Loucy (cell line): ENCODE data around the gene RGS7BP.

Experiments
- H2AFZ ChIP-seq: fragments of 200-600 bp; sonication (generic); 2 replicates; pipeline ENCODE4 v1.6.0; 2016; ENCODE audit warnings: antibody characterized with exemption, mild to moderate bottlenecking, low read length, moderate library complexity
- H3F3A ChIP-seq: fragments of 200-600 bp; 2 replicates; pipeline ENCODE4 v1.6.0; 2016; ENCODE audit warnings: antibody characterized with exemption, low read depth, mild to moderate bottlenecking
- H3K27me3 ChIP-seq: fragments of 200-600 bp; sonication (generic); 2 replicates; pipeline ENCODE4 v1.6.1; 2014; ENCODE audit warnings: low read length, mild to moderate bottlenecking; ENCODE audit not compliant: insufficient read depth, poor library complexity, severe bottlenecking
- H3K36me3 ChIP-seq: fragments of 200-600 bp; sonication (generic); 2 replicates; pipeline ENCODE4 v1.6.1; 2016; ENCODE audit warnings: low read length; ENCODE audit not compliant: insufficient read depth
- H3K4me1 ChIP-seq: fragments of 200-600 bp; sonication (generic); 2 replicates; pipeline ENCODE4 v1.5.1; 2014; ENCODE audit warnings: low read length, mild to moderate bottlenecking; ENCODE audit not compliant: insufficient read depth, poor library complexity, severe bottlenecking
- H3K4me2 ChIP-seq: fragments of 200-600 bp; sonication (generic); 2 replicates; pipeline ENCODE4 v1.6.0; 2014; ENCODE audit warnings: antibody characterized with exemption, low read length, low read depth, mild to moderate bottlenecking; ENCODE audit not compliant: poor library complexity, severe bottlenecking
- H3K4me3 ChIP-seq: fragments of 200-600 bp; sonication (generic); 2 replicates; pipeline ENCODE4 v1.5.1; 2014; ENCODE audit warnings: low read length, mild to moderate bottlenecking, mixed read lengths; ENCODE audit not compliant: poor library complexity, severe bottlenecking
- H3K79me2 ChIP-seq: fragments of 200-600 bp; sonication (generic); 2 replicates; pipeline ENCODE4 v1.6.1; 2014; ENCODE audit warnings: low read length; ENCODE audit not compliant: insufficient read depth
- H3K9ac ChIP-seq: fragments of 200-600 bp; sonication (generic); 2 replicates; pipeline ENCODE4 v1.6.0; 2014; ENCODE audit warnings: mild to moderate bottlenecking, low read depth, low read length, moderate library complexity; ENCODE audit not compliant: poor library complexity, severe bottlenecking
- H3K9me2 ChIP-seq: fragments of 200-600 bp; sonication (generic); replicated peaks from 2 replicates; pipeline ENCODE4 v1.6.1; 2016; ENCODE audit warnings: low read depth, low read length, mixed read lengths
- H3K9me3 ChIP-seq: fragments of 200-600 bp; sonication (generic); 2 replicates; pipeline ENCODE4 v1.6.1; 2014; ENCODE audit warnings: mild to moderate bottlenecking, antibody characterized with exemption, low read length, low read depth; ENCODE audit not compliant: insufficient read depth
- H4K20me1 ChIP-seq: fragments of 200-600 bp; sonication (generic); 2 replicates; pipeline ENCODE4 v1.6.0; 2014; ENCODE audit warnings: antibody characterized with exemption, low read length, mild to moderate bottlenecking; ENCODE audit not compliant: insufficient read depth, poor library complexity, severe bottlenecking
- CTCF ChIP-seq: fragments of 200-600 bp; sonication (generic); conservative IDR thresholded peaks from 2 replicates; pipeline ENCODE4 v1.5.1; 2014; ENCODE audit warnings: mild to moderate bottlenecking, antibody characterized with exemption, low read length
- EZH2phosphoT487 ChIP-seq: fragments of 200-600 bp; IDR thresholded peaks from 2 replicates; pipeline ENCODE4 v1.6.1; 2018; ENCODE audit warnings: antibody characterized with exemption, mild to moderate bottlenecking, moderate library complexity, borderline replicate concordance

Gene RGS7BP

GRCh38 chr5:64462391-64462790 is 43.4 kb upstream of the RGS7BP start:
- H4K20me1 ChIP-seq, result no peaks in the 10 kb centered on the region
- no peak overlapping the region for H3K4me3 ChIP-seq

GRCh38 chr5:64486163-64486562 is 19.7 kb upstream of the RGS7BP start:
- no peaks in the 10 kb centered on the region for H3K4me1 ChIP-seq
- H4K20me1 ChIP-seq, result no peaks in the 10 kb centered on the region
- no peak overlapping the region for H3K4me2 ChIP-seq
- H3K79me2 ChIP-seq, result no peaks in the 10 kb centered on the region
- no peaks in the 10 kb centered on the region for H3K27me3 ChIP-seq
- TF ChIP-seq CTCF (no peak), EZH2phosphoT487 (no peak)
- no peaks in the 10 kb centered on the region for H3K9me3 ChIP-seq
- H3K9me2 ChIP-seq, result no peaks in the 10 kb centered on the region; the same call in 1 of the 2 replicates
- H3K4me3 ChIP-seq, result no peak overlapping the region
- H2AFZ ChIP-seq, result no peak overlapping the region
- no peaks in the 10 kb centered on the region for H3K36me3 ChIP-seq
- no peak overlapping the region for H3K9ac ChIP-seq
- no peaks in the 10 kb centered on the region for H3F3A ChIP-seq

More at GRCh38 chr5:64462391-64462790, 43.4 kb upstream of the RGS7BP start:
- H3K9me3 ChIP-seq, result no peaks in the 10 kb centered on the region
- H3K79me2 ChIP-seq, result no peaks in the 10 kb centered on the region
- TF ChIP-seq CTCF, result no peak
- TF ChIP-seq EZH2phosphoT487, result no peak
- no peaks in the 10 kb centered on the region for H3K4me1 ChIP-seq
- H2AFZ ChIP-seq, result no peak overlapping the region
- H3K36me3 ChIP-seq, result no peaks in the 10 kb centered on the region
- no peaks in the 10 kb centered on the region for H3F3A ChIP-seq
- no peak overlapping the region for H3K9ac ChIP-seq
- no peaks in the 10 kb centered on the region for H3K27me3 ChIP-seq
- H3K9me2 ChIP-seq, result no peaks in the 10 kb centered on the region
- H3K4me2 ChIP-seq, result no peak overlapping the region

- Histone ChIP-seq H3K4me2 (no peak overlapping the region), H3K9ac (no peak overlapping the region), H2AFZ (no peak overlapping the region), H3K27me3 (no peaks in the 10 kb centered on the region), H3K36me3 (no peaks in the 10 kb centered on the region), H3F3A (no peaks in the 10 kb centered on the region), H3K79me2 (no peaks in the 10 kb centered on the region), H3K9me2 (no peaks in the 10 kb centered on the region; the same call in 1 of the 2 replicates), H3K4me1 (no peaks in the 10 kb centered on the region), H4K20me1 (no peaks in the 10 kb centered on the region), H3K4me3 (no peak overlapping the region), H3K9me3 (no peaks in the 10 kb centered on the region)
- no peak for TF ChIP-seq EZH2phosphoT487
- TF ChIP-seq CTCF, result no peak
Measured at GRCh38 chr5:64487283-64487682, 18.5 kb upstream of the RGS7BP start.
